H9 (cell line): ENCODE data around the gene CADM1. TPM values are rescaled to one million over a fixed set of nuclear protein-coding genes. Genes with fewer than 3 reads are reported as not detected.

ENCODE experiments used
- DNase-seq: peaks from one replicate; pipeline ENCODE4 v3.0.0-alpha.2; 2017
- H2AFZ ChIP-seq: one replicate; pipeline ENCODE4 v1.6.1; 2013; ENCODE audit warnings: mild to moderate bottlenecking, low read length, control low read depth, moderate library complexity
- H2AK5ac ChIP-seq: 2 replicates; pipeline ENCODE4 v1.6.1; 2013; ENCODE audit warnings: low read length, control low read depth, mixed read lengths; ENCODE audit not compliant: insufficient read length
- H2BK120ac ChIP-seq: one replicate; pipeline ENCODE4 v1.6.1; 2013; ENCODE audit warnings: low read depth, mild to moderate bottlenecking, low read length, control low read depth, inconsistent platforms; ENCODE audit not compliant: poor library complexity, severe bottlenecking
- H2BK12ac ChIP-seq: 2 replicates; pipeline ENCODE4 v1.6.1; 2013; ENCODE audit warnings: low read length, control low read depth, mixed read lengths, low read depth; ENCODE audit not compliant: insufficient read length
- H2BK15ac ChIP-seq: 2 replicates; pipeline ENCODE4 v1.6.1; 2013; ENCODE audit warnings: low read depth, low read length, control low read depth
- H2BK20ac ChIP-seq: one replicate; pipeline ENCODE4 v1.6.1; 2013; ENCODE audit warnings: low read depth, mild to moderate bottlenecking, low read length, control low read depth, inconsistent platforms; ENCODE audit not compliant: poor library complexity, severe bottlenecking
- H2BK5ac ChIP-seq: 2 replicates; pipeline ENCODE4 v1.6.1; 2013; ENCODE audit warnings: low read length, control low read depth, mixed read lengths; ENCODE audit not compliant: insufficient read length
- H3K14ac ChIP-seq: 2 replicates; pipeline ENCODE4 v1.6.1; 2013; ENCODE audit warnings: low read length, control low read depth; ENCODE audit not compliant: insufficient read depth
- H3K18ac ChIP-seq: 2 replicates; pipeline ENCODE4 v1.6.1; 2013; ENCODE audit warnings: low read depth, mild to moderate bottlenecking, mixed read lengths, low read length, control low read depth; ENCODE audit not compliant: insufficient read length
- H3K23ac ChIP-seq: 2 replicates; pipeline ENCODE4 v1.6.1; 2013; ENCODE audit warnings: low read length, control low read depth, mixed read lengths, low read depth; ENCODE audit not compliant: insufficient read length
- H3K23me2 ChIP-seq: 2 replicates; pipeline ENCODE4 v1.6.1; 2013; ENCODE audit warnings: low read depth, mild to moderate bottlenecking, mixed read lengths, low read length, control low read depth; ENCODE audit not compliant: insufficient read length, poor library complexity, severe bottlenecking
- H3K27ac ChIP-seq: 2 replicates; pipeline ENCODE4 v1.5.1; 2013; ENCODE audit warnings: low read length, control low read depth, mixed read lengths, low read depth; ENCODE audit not compliant: insufficient read length
- H3K27me3 ChIP-seq: 2 replicates; pipeline ENCODE4 v1.6.1; 2013; ENCODE audit warnings: low read length, control low read depth, inconsistent platforms; ENCODE audit not compliant: insufficient read depth
- H3K4ac ChIP-seq: 2 replicates; pipeline ENCODE4 v1.6.1; 2013; ENCODE audit warnings: low read depth, mild to moderate bottlenecking, control low read depth, inconsistent platforms, low read length, moderate library complexity
- H3K4me1 ChIP-seq: 2 replicates; pipeline ENCODE4 v1.6.1; 2013; ENCODE audit warnings: low read length, control low read depth, inconsistent platforms; ENCODE audit not compliant: insufficient read depth
- H3K4me2 ChIP-seq: 2 replicates; pipeline ENCODE4 v1.6.1; 2013; ENCODE audit warnings: low read length, control low read depth, mixed read lengths; ENCODE audit not compliant: insufficient read length, insufficient read depth
- H3K56ac ChIP-seq: 2 replicates; pipeline ENCODE4 v1.6.1; 2013; ENCODE audit warnings: low read depth, mild to moderate bottlenecking, mixed read lengths, low read length, control low read depth; ENCODE audit not compliant: insufficient read length
- H3K79me1 ChIP-seq: 2 replicates; pipeline ENCODE4 v1.6.1; 2013; ENCODE audit warnings: low read depth, mild to moderate bottlenecking, moderate library complexity, low read length, control low read depth, inconsistent platforms; ENCODE audit not compliant: insufficient read depth, poor library complexity, severe bottlenecking
- H3K79me2 ChIP-seq: 2 replicates; pipeline ENCODE4 v1.6.1; 2013; ENCODE audit warnings: low read length, control low read depth, inconsistent platforms; ENCODE audit not compliant: insufficient read depth
- H3K9ac ChIP-seq: 2 replicates; pipeline ENCODE4 v1.6.1; 2013; ENCODE audit warnings: low read length, control low read depth, mixed read lengths; ENCODE audit not compliant: insufficient read length; ENCODE audit errors: extremely low read depth
- H3K9me3 ChIP-seq: one replicate; pipeline ENCODE4 v1.6.1; 2013; ENCODE audit warnings: low read depth, low read length, inconsistent platforms; ENCODE audit not compliant: control insufficient read depth
- H3T11ph ChIP-seq: one replicate; pipeline ENCODE4 v1.6.1; 2013; ENCODE audit warnings: mild to moderate bottlenecking, low read length, control low read depth, inconsistent platforms
- H4K20me1 ChIP-seq: one replicate; pipeline ENCODE4 v1.6.1; 2013; ENCODE audit not compliant: control insufficient read depth, insufficient read length, insufficient read depth
- H4K5ac ChIP-seq: 2 replicates; pipeline ENCODE4 v1.6.1; 2013; ENCODE audit warnings: low read depth, mild to moderate bottlenecking, mixed read lengths, low read length, control low read depth; ENCODE audit not compliant: insufficient read length
- H4K8ac ChIP-seq: replicated peaks from 2 replicates; pipeline ENCODE4 v1.6.1; 2013; ENCODE audit warnings: low read length, control low read depth, mixed read lengths, low read depth; ENCODE audit not compliant: insufficient read length
- H4K91ac ChIP-seq: 2 replicates; pipeline ENCODE4 v1.6.1; 2013; ENCODE audit warnings: low read depth, mild to moderate bottlenecking, moderate library complexity, mixed read lengths, low read length, control low read depth; ENCODE audit not compliant: insufficient read length
- H3K27ac Mint-ChIP-seq, 3 experiments: 2 replicates in 2 of 3; 3 replicates in 1 of 3; pipeline ENCODE4 v1.8.0; 2020 to 2021; ENCODE audit warnings: mixed read lengths in 3 of 3, mild to moderate bottlenecking in 1 of 3, moderate library complexity in 1 of 3
- H3K27me3 Mint-ChIP-seq: 2 replicates; pipeline ENCODE4 v1.8.0; 2021; ENCODE audit warnings: low read depth, mild to moderate bottlenecking, moderate library complexity, mixed read lengths
- H3K36me3 Mint-ChIP-seq, 3 experiments: 2 replicates in 2 of 3; 3 replicates in 1 of 3; pipeline ENCODE4 v1.8.0; 2020 to 2021; ENCODE audit warnings: low read depth in 3 of 3, mixed read lengths in 3 of 3; ENCODE audit not compliant: insufficient read depth in 1 of 3
- H3K4me1 Mint-ChIP-seq, 2 experiments: 2 replicates each; pipeline ENCODE4 v1.8.0; 2020; ENCODE audit warnings: mixed read lengths in 2 of 2
- H3K4me3 Mint-ChIP-seq, 2 experiments: 2 replicates in 1 of 2; 3 replicates in 1 of 2; pipeline ENCODE4 v1.8.0; 2020 to 2021; ENCODE audit warnings: mild to moderate bottlenecking in 2 of 2, mixed read lengths in 2 of 2, moderate library complexity in 1 of 2
- H3K9me3 Mint-ChIP-seq, 2 experiments: 2 replicates in 1 of 2; 3 replicates in 1 of 2; pipeline ENCODE4 v1.8.0; 2020; ENCODE audit warnings: mild to moderate bottlenecking in 2 of 2, mixed read lengths in 2 of 2, moderate library complexity in 1 of 2
- total RNA-seq: library from RNA; stranded (reverse); gene quantifications from 2 replicates; pipeline ENCODE4 v1.2.1, GENCODE V29; 2021
- TF ChIP-seq, protein P1 (sequence below): fragments of 200-600 bp; sonication (generic); conservative IDR thresholded peaks from 3 replicates; pipeline ENCODE4 v1.8.0; 2021; ENCODE audit warnings: antibody characterized with exemption, mild to moderate bottlenecking

CADM1 gene
- total RNA-seq, 1 experiment from 2014 or later = 11.9 TPM

DNA sequence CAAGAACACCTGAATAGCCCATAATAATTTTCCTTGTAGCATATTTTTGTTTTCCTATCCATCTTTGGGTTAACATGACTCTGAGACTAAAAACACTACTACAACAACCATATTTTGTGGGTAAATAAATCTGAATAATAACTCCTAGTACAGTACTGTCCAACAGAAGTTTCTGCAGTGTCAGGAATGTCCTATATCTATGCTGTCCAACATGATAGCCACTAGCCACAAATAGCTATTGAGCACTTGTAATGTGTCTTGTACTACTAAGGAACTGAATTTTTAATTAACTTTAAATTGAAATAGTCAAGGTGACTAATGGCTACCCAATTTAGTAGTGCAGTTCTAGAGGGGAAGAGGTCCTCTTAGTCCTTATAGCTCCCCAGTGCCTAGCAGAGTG lies 135.6 kb downstream of the CADM1 start:
- H3K56ac ChIP-seq = no peak overlapping the region
- H2BK12ac ChIP-seq = no peak overlapping the region

More for the DNA sequence above, 135.6 kb downstream of the CADM1 start:
- Histone ChIP-seq H3K14ac (no peak overlapping the region), H3K23me2 (no peaks in the 10 kb centered on the region), H3K27ac (no peak overlapping the region), H2BK15ac (no peak overlapping the region), H4K20me1 (no peaks in the 10 kb centered on the region), H3K9me3 (no peaks in the 10 kb centered on the region), H3K4me1 (no peaks in the 10 kb centered on the region), H2BK5ac (no peak overlapping the region), H4K91ac (no peak overlapping the region), H3K4me2 (no peak overlapping the region), H4K5ac (no peak overlapping the region), H2AFZ (no peak overlapping the region), H3K79me1 (no peaks in the 10 kb centered on the region), H3K79me2 (no peaks in the 10 kb centered on the region), H3K27me3 (no peaks in the 10 kb centered on the region), H2AK5ac (no peak overlapping the region), H3K23ac (no peak overlapping the region), H3K18ac (no peak overlapping the region), H2BK20ac (no peak overlapping the region), H3K4ac (no peak overlapping the region), H3K9ac (no peak overlapping the region), H3T11ph (no peak overlapping the region), H4K8ac (no peak overlapping the region), H2BK120ac (no peak overlapping the region)
- no peaks in the 10 kb centered on the region for H3K9me3 Mint-ChIP-seq
- H3K36me3 Mint-ChIP-seq = no peaks in the 10 kb centered on the region
- TF ChIP-seq, protein P1, sequence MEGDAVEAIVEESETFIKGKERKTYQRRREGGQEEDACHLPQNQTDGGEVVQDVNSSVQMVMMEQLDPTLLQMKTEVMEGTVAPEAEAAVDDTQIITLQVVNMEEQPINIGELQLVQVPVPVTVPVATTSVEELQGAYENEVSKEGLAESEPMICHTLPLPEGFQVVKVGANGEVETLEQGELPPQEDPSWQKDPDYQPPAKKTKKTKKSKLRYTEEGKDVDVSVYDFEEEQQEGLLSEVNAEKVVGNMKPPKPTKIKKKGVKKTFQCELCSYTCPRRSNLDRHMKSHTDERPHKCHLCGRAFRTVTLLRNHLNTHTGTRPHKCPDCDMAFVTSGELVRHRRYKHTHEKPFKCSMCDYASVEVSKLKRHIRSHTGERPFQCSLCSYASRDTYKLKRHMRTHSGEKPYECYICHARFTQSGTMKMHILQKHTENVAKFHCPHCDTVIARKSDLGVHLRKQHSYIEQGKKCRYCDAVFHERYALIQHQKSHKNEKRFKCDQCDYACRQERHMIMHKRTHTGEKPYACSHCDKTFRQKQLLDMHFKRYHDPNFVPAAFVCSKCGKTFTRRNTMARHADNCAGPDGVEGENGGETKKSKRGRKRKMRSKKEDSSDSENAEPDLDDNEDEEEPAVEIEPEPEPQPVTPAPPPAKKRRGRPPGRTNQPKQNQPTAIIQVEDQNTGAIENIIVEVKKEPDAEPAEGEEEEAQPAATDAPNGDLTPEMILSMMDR = no peak
- H3K27ac Mint-ChIP-seq = no peak overlapping the region
- peaks cover 9% of the 10 kb centered on the region for H3K27me3 Mint-ChIP-seq
- H3K4me3 Mint-ChIP-seq = no peak overlapping the region
- DNase-seq = no peak
- peaks cover 6 to 16% of the 10 kb centered on the region in 2 experiments for H3K4me1 Mint-ChIP-seq
